H1 (cell line): ENCODE data around the gene IFIT2. TPM values are rescaled to one million over a fixed set of nuclear protein-coding genes. Genes with fewer than 3 reads are reported as not detected.

Experiments
- CTCF ChIA-PET: fragments of 300-600 bp; sonication (Branson Sonifier 250); formaldehyde crosslinking; loops from one replicate; lab custom pipeline; 2021; ENCODE audit not compliant: partially characterized antibody; lab: Charles Lee
- POLR2A ChIA-PET: fragments of 300-600 bp; sonication (Branson Sonifier 250); formaldehyde crosslinking; loops from one replicate; lab custom pipeline; 2021; ENCODE audit warnings: inconsistent platforms; ENCODE audit not compliant: partially characterized antibody; lab: Charles Lee
- DNase-seq, 2 experiments: peaks; one replicate each; pipeline versions ENCODE4 v3.0.0 to v3.0.0-alpha.2; 2010 to 2022; ENCODE audit warnings: low spot score in 2 of 2, low read depth in 1 of 2, mixed read lengths in 1 of 2
- FAIRE-seq: peaks from 2 replicates; lab custom pipeline; 2011; peaks lifted over from hg19 to GRCh38; lab: Jason Lieb, UNC
- H2AFZ ChIP-seq: 2 replicates; pipeline ENCODE4 v1.8.1; 2012; ENCODE audit warnings: low read length, inconsistent platforms
- H2AK5ac ChIP-seq: 2 replicates; pipeline ENCODE4 v1.6.1; 2013; ENCODE audit warnings: low read depth, low read length
- H2BK120ac ChIP-seq: replicated peaks from 2 replicates; pipeline ENCODE3; 2013; ENCODE audit warnings: low read depth, low read length, inconsistent platforms
- H2BK12ac ChIP-seq: 2 replicates; pipeline ENCODE4 v1.6.1; 2013; ENCODE audit warnings: low read depth, low read length
- H2BK15ac ChIP-seq: 2 replicates; pipeline ENCODE4 v1.6.1; 2013; ENCODE audit warnings: low read length
- H2BK20ac ChIP-seq: 2 replicates; pipeline ENCODE4 v1.6.1; 2013; ENCODE audit warnings: low read length
- H2BK5ac ChIP-seq: 2 replicates; pipeline ENCODE4 v1.6.1; 2013; ENCODE audit warnings: low read depth, low read length
- H3K14ac ChIP-seq: 2 replicates; pipeline ENCODE4 v1.6.1; 2013; ENCODE audit warnings: inconsistent platforms; ENCODE audit not compliant: insufficient read length
- H3K18ac ChIP-seq: 2 replicates; pipeline ENCODE4 v1.6.1; 2013; ENCODE audit warnings: low read length; ENCODE audit errors: extremely low read depth
- H3K23ac ChIP-seq: 2 replicates; pipeline ENCODE4 v1.6.1; 2013; ENCODE audit warnings: inconsistent platforms; ENCODE audit not compliant: insufficient read length
- H3K23me2 ChIP-seq: 2 replicates; pipeline ENCODE4 v1.6.1; 2013; ENCODE audit warnings: low read depth, low read length
- H3K27ac ChIP-seq: 2 replicates; pipeline ENCODE4 v1.6.1; 2011; ENCODE audit warnings: low read depth, low read length, inconsistent platforms
- H3K27me3 ChIP-seq, 4 experiments: replicated peaks in 1 of 4; 1 replicate in 1 of 4; 2 replicates in 3 of 4; pipeline versions ENCODE4 v1.6.1 to v1.8.1; 2011 to 2013; ENCODE audit warnings: low read length in 3 of 4, mild to moderate bottlenecking in 3 of 4, inconsistent platforms in 2 of 4, mixed read lengths in 2 of 4, moderate library complexity in 1 of 4; ENCODE audit not compliant: control insufficient read depth in 3 of 4, insufficient read depth in 3 of 4; ENCODE audit errors: extremely low read depth in 1 of 4
- H3K36me3 ChIP-seq, 4 experiments: 2 replicates each; pipeline versions ENCODE4 v1.6.1 to v1.8.1; 2011 to 2013; ENCODE audit warnings: mild to moderate bottlenecking in 4 of 4, low read length in 3 of 4, moderate library complexity in 2 of 4, control low read depth in 1 of 4, inconsistent platforms in 1 of 4; ENCODE audit not compliant: insufficient read depth in 4 of 4, control insufficient read depth in 2 of 4
- H3K4ac ChIP-seq: replicated peaks from 2 replicates; pipeline ENCODE3; 2013; ENCODE audit warnings: low read length, low read depth, mixed read lengths, inconsistent platforms; ENCODE audit not compliant: insufficient read length
- H3K4me1 ChIP-seq, 4 experiments: replicated peaks in 1 of 4; 1 replicate in 1 of 4; 2 replicates in 3 of 4; pipeline versions ENCODE4 v1.6.1 to v1.8.1; 2011 to 2013; ENCODE audit warnings: low read length in 3 of 4, inconsistent platforms in 2 of 4, mixed read lengths in 1 of 4; ENCODE audit not compliant: insufficient read depth in 4 of 4, control insufficient read depth in 3 of 4
- H3K4me2 ChIP-seq, 2 experiments: 2 replicates each; pipeline versions ENCODE4 v1.6.1 to v1.8.1; 2011 to 2013; ENCODE audit warnings: low read depth in 2 of 2, low read length in 2 of 2, control low read depth in 1 of 2, inconsistent platforms in 1 of 2, mild to moderate bottlenecking in 1 of 2; ENCODE audit not compliant: insufficient read depth in 1 of 2
- H3K4me3 ChIP-seq, 4 experiments: fragments of 200-600, 300-600 bp in 1 of 4; sonication (generic), shearing (Covaris generic), sonication (Bioruptor Twin) in 1 of 4; 2 replicates each; pipeline versions ENCODE4 v1.5.1 to v1.8.1; 2011 to 2016; ENCODE audit warnings: low read length in 4 of 4, low read depth in 3 of 4, control low read depth in 2 of 4, inconsistent platforms in 2 of 4, mild to moderate bottlenecking in 2 of 4, mixed read lengths in 1 of 4, moderate library complexity in 1 of 4; ENCODE audit not compliant: insufficient read depth in 2 of 4; ENCODE audit errors: extremely low read depth in 1 of 4
- H3K56ac ChIP-seq: replicated peaks from 2 replicates; pipeline ENCODE3; 2013; ENCODE audit warnings: low read depth, mild to moderate bottlenecking, mixed read lengths, low read length, inconsistent platforms; ENCODE audit not compliant: insufficient read length
- H3K79me1 ChIP-seq: 2 replicates; pipeline ENCODE4 v1.6.1; 2013; ENCODE audit warnings: low read depth, low read length, control low read depth
- H3K79me2 ChIP-seq, 2 experiments: 2 replicates each; pipeline versions ENCODE4 v1.6.1 to v1.8.1; 2012 to 2013; ENCODE audit warnings: low read length in 2 of 2, mild to moderate bottlenecking in 2 of 2, inconsistent platforms in 1 of 2; ENCODE audit not compliant: insufficient read depth in 2 of 2, control insufficient read depth in 1 of 2
- H3K9ac ChIP-seq, 4 experiments: replicated peaks in 1 of 4; 1 replicate in 1 of 4; 2 replicates in 3 of 4; pipeline versions ENCODE4 v1.6.1 to v1.8.1; 2011 to 2013; ENCODE audit warnings: low read depth in 3 of 4, low read length in 3 of 4, control low read depth in 2 of 4, mild to moderate bottlenecking in 2 of 4, moderate library complexity in 2 of 4, inconsistent platforms in 1 of 4; ENCODE audit errors: extremely low read depth in 1 of 4
- H3K9me3 ChIP-seq, 2 experiments: 2 replicates each; pipeline versions ENCODE4 v1.6.1 to v1.8.1; 2012 to 2013; ENCODE audit warnings: mild to moderate bottlenecking in 2 of 2, moderate library complexity in 2 of 2, control low read depth in 1 of 2, inconsistent platforms in 1 of 2, low read depth in 1 of 2, low read length in 1 of 2, mixed read lengths in 1 of 2; ENCODE audit not compliant: insufficient read depth in 2 of 2
- H4K20me1 ChIP-seq, 2 experiments: replicated peaks in 1 of 2; 2 replicates each; pipeline versions ENCODE3 to v1.8.1; 2011 to 2013; ENCODE audit warnings: inconsistent platforms in 2 of 2, low read length in 2 of 2, mild to moderate bottlenecking in 1 of 2; ENCODE audit not compliant: insufficient read depth in 2 of 2, control insufficient read depth in 1 of 2
- H4K5ac ChIP-seq: 2 replicates; pipeline ENCODE4 v1.6.1; 2013; ENCODE audit warnings: low read length, low read depth, mixed read lengths, inconsistent platforms; ENCODE audit not compliant: insufficient read length
- H4K8ac ChIP-seq: 2 replicates; pipeline ENCODE4 v1.8.0; 2013; ENCODE audit warnings: mild to moderate bottlenecking, moderate library complexity, low read length, inconsistent platforms; ENCODE audit not compliant: insufficient read depth; ENCODE audit errors: extremely low read depth
- H4K91ac ChIP-seq: replicated peaks from 2 replicates; pipeline ENCODE3; 2013; ENCODE audit warnings: low read length, mixed read lengths, inconsistent platforms; ENCODE audit not compliant: insufficient read length
- E2F6 ChIP-seq: IDR thresholded peaks from 2 replicates; pipeline ENCODE4 v1.6.1; 2012; ENCODE audit warnings: inconsistent platforms
- EZH2 ChIP-seq: fragments of 200-600 bp; sonication (generic); IDR thresholded peaks from 2 replicates; pipeline ENCODE4 v1.7.1; 2012; ENCODE audit warnings: low read depth, mild to moderate bottlenecking, moderate library complexity, low read length, inconsistent platforms; ENCODE audit not compliant: severe bottlenecking
- HDAC2 ChIP-seq, 2 experiments: fragments of 300-600 bp in 1 of 2; sonication (generic) in 1 of 2; IDR thresholded peaks; 2 replicates each; pipeline ENCODE4 v1.6.1; 2011 to 2012; ENCODE audit warnings: low read depth in 2 of 2, low read length in 2 of 2, mild to moderate bottlenecking in 2 of 2, moderate library complexity in 2 of 2, borderline replicate concordance in 1 of 2, inconsistent platforms in 1 of 2
- NRF1 ChIP-seq: IDR thresholded peaks from 2 replicates; pipeline ENCODE4 v1.6.1; 2011; ENCODE audit warnings: mild to moderate bottlenecking, low read depth, low read length, improper control_type of control experiment
- POU5F1 ChIP-seq: IDR thresholded peaks from 2 replicates; pipeline ENCODE4 v1.6.1; 2011; ENCODE audit warnings: low read depth, mild to moderate bottlenecking, low read length, moderate library complexity
- RBBP5 ChIP-seq: IDR thresholded peaks from 2 replicates; pipeline ENCODE4 v1.7.1; 2012; ENCODE audit warnings: low read depth, mild to moderate bottlenecking, inconsistent platforms, low read length, moderate library complexity, borderline replicate concordance
- RNF2 ChIP-seq: fragments of 200-900, 300-1000 bp; sonication (generic); IDR thresholded peaks from 2 replicates; pipeline ENCODE4 v1.7.1; 2016; ENCODE audit warnings: borderline replicate concordance, low read depth, mild to moderate bottlenecking, antibody characterized with exemption, low read length; ENCODE audit not compliant: poor library complexity, severe bottlenecking; ENCODE audit errors: missing control alignments
- SIN3A ChIP-seq, 2 experiments: IDR thresholded peaks in 1 of 2; conservative IDR thresholded peaks in 1 of 2; 2 replicates each; pipeline ENCODE4 v1.6.1; 2011 to 2012; ENCODE audit warnings: low read length in 2 of 2, improper control_type of control experiment in 1 of 2, low read depth in 1 of 2, mild to moderate bottlenecking in 1 of 2
- SIRT6 ChIP-seq: IDR thresholded peaks from one replicate; pipeline ENCODE4 v1.7.1; 2012; ENCODE audit warnings: low read length, inconsistent platforms
- TAF1 ChIP-seq: IDR thresholded peaks from 2 replicates; pipeline ENCODE4 v1.6.1; 2011; ENCODE audit warnings: mild to moderate bottlenecking, low read depth, low read length
- TEAD4 ChIP-seq: IDR thresholded peaks from 2 replicates; pipeline ENCODE4 v1.6.1; 2012; ENCODE audit warnings: low read depth, low read length, inconsistent platforms, mixed read lengths
- YY1 ChIP-seq: IDR thresholded peaks from 2 replicates; pipeline ENCODE4 v1.6.1; 2011; ENCODE audit warnings: low read depth, mild to moderate bottlenecking, low read length
- ZNF274 ChIP-seq: IDR thresholded peaks from 2 replicates; pipeline ENCODE4 v1.7.0; 2012; ENCODE audit warnings: low read length, borderline replicate concordance; ENCODE audit errors: extremely low read depth
- WGBS, 2 experiments: shearing (Covaris generic) in 1 of 2; methylation state at CpG; one replicate each; pipeline versions ENCODE4 v1.1.6 to v1.1.7; 2013 to 2015; ENCODE audit warnings: low lambda C conversion rate in 2 of 2, mixed read lengths in 2 of 2, inconsistent platforms in 1 of 2, low coverage in 1 of 2, missing lambda C conversion rate in 1 of 2; ENCODE audit not compliant: insufficient replicate concordance in 2 of 2, insufficient coverage in 1 of 2, insufficient read length in 1 of 2; ENCODE audit errors: extremely low coverage in 1 of 2, missing lambda C conversion rate in 1 of 2; 5-methylcytosine and 5-hydroxymethylcytosine counted together
- polyA plus RNA-seq, 7 experiments: library from polyadenylated mRNA; depleted of rRNA in 3 of 7; stranded (reverse) in 5 of 7; unstranded in 2 of 7; fragments of >200 nt in 5 of 7; fragments of 200-250 nt in 2 of 7; gene quantifications; 1 replicate in 5 of 7; 2 replicates in 1 of 7; 4 replicates in 1 of 7; pipeline versions ENCODE4 v1.2.1 to v1.2.3, GENCODE V29; 2011 to 2013; ENCODE audit warnings: missing spikeins in 2 of 7, mixed read lengths in 2 of 7
- total RNA-seq: library from RNA; stranded (reverse); fragmentation: NEBNext Ultra II Directional; extraction: Animal tissue kit (Norgen Biotek cat#: 25700); gene quantifications from 2 replicates; pipeline ENCODE4 v1.2.1, GENCODE V29; 2021

IFIT2 gene
- total and polyA plus RNA-seq, 2 of the 8 experiments (the other 6 are each of a cell fraction or from before 2014, with no cell fraction given) = 0.03 to 0.35 TPM

GRCh38 chr10:89357975-89358374 lies 56.1 kb downstream of the IFIT2 start:
- Histone ChIP-seq H2BK12ac (no peak overlapping the region), H3K27me3 (no peaks in the 10 kb centered on the region), H3K36me3 (no peaks in the 10 kb centered on the region; a peak in 1 of 8 replicates), H3K9me3 (no peaks in the 10 kb centered on the region), H3K27ac (no peak overlapping the region), H2BK120ac (no peak overlapping the region), H3K18ac (no peak overlapping the region), H3K79me1 (no peaks in the 10 kb centered on the region), H4K5ac (no peak overlapping the region), H3K4me1 (peaks cover 0 to 3% (median under 1%) of the 10 kb centered on the region in 4 experiments; a peak in 2 of 7 replicates), H3K23ac (no peak overlapping the region), H2BK5ac (no peak overlapping the region), H3K4me3 (no peak overlapping the region), H3K79me2 (no peaks in the 10 kb centered on the region), H4K8ac (no peak overlapping the region), H4K91ac (no peak overlapping the region), H3K9ac (no peak overlapping the region), H2BK20ac (no peak overlapping the region), H2BK15ac (no peak overlapping the region), H3K23me2 (no peaks in the 10 kb centered on the region), H2AK5ac (no peak overlapping the region), H4K20me1 (no peaks in the 10 kb centered on the region), H2AFZ (no peak overlapping the region), H3K4ac (no peak overlapping the region), H3K14ac (no peak overlapping the region), H3K56ac (no peak overlapping the region), H3K4me2 (no peak overlapping the region)
- POLR2A ChIA-PET = no interaction called here
- 97% methylated on average over 2 of the region's 2 CpGs; no CpG with 5 or more reads in 1 of the 2 experiments for WGBS, 2 experiments
- FAIRE-seq = no peak
- no peak for DNase-seq
- CTCF ChIA-PET = interaction anchor here (1.0 to 9.3 kb wide), 2 partner anchors 11 to 17 kb away, joined by 3 to 64 read pairs; no protein-coding TSS in a partner anchor
- TF ChIP-seq NRF1 (no peak), SIN3A (conservative IDR thresholded peaks at IDR 0.05 in 1 of 2, IDR thresholded peaks at IDR 0.05 in 1 of 2; ENCODE audit: low read depth in 1 of 2, low read length in 2 of 2) (no peak), TAF1 (no peak), EZH2 (no peak), RNF2 (no peak), YY1 (no peak), E2F6 (no peak), RBBP5 (no peak), SIRT6 (no peak), TEAD4 (no peak), POU5F1 (no peak), HDAC2 (IDR thresholded peaks at IDR 0.05; ENCODE audit: borderline replicate concordance in 1 of 2, low read depth in 2 of 2, low read length in 2 of 2) (no peak), ZNF274 (no peak)
